ENCODE measurements around the gene COL1A2.

GRCh38 chr7:94410413-94411187 is 15.9 kb downstream of the COL1A2 start:
- TF ChIP-seq EZH2 (IDR thresholded peaks at IDR 0.05; ENCODE audit: borderline replicate concordance, insufficient read depth, low read depth, low read length, poor library complexity, severe bottlenecking): no peak
- TF ChIP-seq CTCF (IDR thresholded peaks at IDR 0.05): no peak
